ENCODE data around the gene RNF113A. TPM values are rescaled to one million over a fixed set of nuclear protein-coding genes. Genes with fewer than 3 reads are reported as not detected.
A peak's percentile ranks its signal among the peaks of the same experiment; 100 is the strongest.

RNF113A gene
- polyA plus RNA-seq, 2 donors = 13.4 to 13.9 TPM

DNA sequence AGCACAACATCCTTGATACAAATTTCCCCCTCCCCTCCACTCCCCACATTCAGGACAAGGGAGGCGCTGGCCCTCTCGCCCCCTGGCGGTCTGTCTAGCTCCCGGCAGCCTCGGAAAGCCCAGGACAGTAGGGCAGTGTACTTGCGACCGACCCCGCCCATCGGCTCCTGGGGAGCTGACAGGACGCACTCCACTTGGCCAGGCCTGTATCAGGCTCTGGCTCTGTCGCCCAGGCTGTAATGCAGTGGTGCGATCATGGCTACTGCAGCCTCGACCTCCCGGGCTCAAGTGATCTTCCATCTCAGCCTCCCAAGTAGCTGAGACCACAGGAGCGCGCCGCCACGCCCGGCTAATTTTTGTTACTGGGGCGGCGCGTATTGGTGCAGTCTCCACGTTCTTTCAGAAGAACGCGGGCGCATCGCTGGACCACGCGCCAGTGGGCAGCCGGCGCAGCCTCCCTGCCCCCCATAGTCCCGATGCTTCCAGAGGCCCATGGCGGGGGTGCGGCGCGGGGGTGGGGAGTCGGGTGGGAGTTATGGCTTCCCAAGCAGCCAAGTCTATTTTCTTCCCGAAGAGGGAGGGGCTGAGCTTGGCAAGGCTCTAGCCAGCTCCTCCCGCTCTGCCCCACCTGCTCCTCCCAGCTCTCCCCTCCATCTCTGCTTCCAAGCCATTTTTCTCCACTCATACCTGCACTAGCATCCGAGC lies 16.3 kb upstream of the RNF113A start:
- Histone ChIP-seq H3K27ac (ENCODE audit: low read depth in 2 of 2, low read length in 1 of 2) (no peak overlapping the region), H3K4me1 (ENCODE audit: control insufficient read depth in 2 of 2, insufficient read depth in 2 of 2, low read length in 1 of 2) (no peaks in the 10 kb centered on the region), H3K36me3 (ENCODE audit: control insufficient read depth in 2 of 2, insufficient read depth in 2 of 2, low read length in 1 of 2) (no peaks in the 10 kb centered on the region), H3K27me3 (ENCODE audit: control insufficient read depth in 1 of 2, insufficient read depth in 2 of 2, low read length in 2 of 2) (no peaks in the 10 kb centered on the region), H3K9me3 (ENCODE audit: control insufficient read depth in 2 of 2, insufficient read depth in 1 of 2, low read depth in 1 of 2, low read length in 1 of 2) (no peaks in the 10 kb centered on the region), H3K4me3 (ENCODE audit: low read depth in 1 of 2, low read length in 2 of 2) (peak overlapping the region; percentile 27 to 32)
- 9 to 44% methylated on average over 40 of the region's 40 CpGs for WGBS, 2 donors

DNA sequence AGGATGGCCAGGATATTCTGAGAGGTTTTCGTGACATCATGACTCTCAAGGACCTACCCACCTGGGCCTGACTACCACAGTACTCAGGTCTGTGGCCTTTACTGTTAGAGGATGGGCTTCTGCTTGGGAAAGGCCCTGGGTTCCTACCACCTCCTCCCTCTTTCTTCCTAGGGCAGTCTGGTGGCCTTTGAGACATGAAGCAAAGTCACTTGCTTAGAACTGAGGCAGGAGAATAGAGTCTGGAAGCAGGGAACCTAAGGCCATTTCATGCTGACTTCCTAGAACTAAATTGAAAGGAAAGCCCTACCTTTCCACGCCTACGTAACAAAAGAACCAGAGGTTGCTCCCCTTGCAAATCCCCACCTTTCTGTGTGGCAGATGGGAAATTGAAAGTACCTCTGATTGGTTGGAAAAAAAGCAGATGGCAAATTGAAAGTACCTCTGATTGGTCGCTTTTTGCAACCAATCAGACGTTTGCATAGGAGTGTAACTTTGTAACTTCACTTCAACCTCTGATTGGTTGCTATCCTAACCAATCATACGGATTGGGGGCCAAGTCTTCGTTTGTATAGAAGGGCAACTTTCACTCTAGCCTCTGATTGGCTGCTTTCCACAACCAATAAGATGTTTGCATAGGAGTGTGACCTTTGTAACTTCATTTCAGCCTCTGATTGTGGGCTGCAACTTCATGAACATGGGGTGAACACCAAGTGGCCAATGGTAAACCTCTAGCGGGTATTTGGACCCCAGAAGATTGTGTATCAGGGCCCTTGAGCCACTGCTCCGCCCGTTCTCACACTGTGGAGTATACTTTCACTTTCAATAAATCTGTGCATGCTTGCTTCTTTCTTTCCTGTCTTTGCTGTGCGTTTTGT lies 14.3 kb upstream of the RNF113A start:
- Histone ChIP-seq H3K27me3 (ENCODE audit: control insufficient read depth in 1 of 2, insufficient read depth in 2 of 2, low read length in 2 of 2) (no peaks in the 10 kb centered on the region), H3K9me3 (ENCODE audit: control insufficient read depth in 2 of 2, insufficient read depth in 1 of 2, low read depth in 1 of 2, low read length in 1 of 2) (no peaks in the 10 kb centered on the region), H3K27ac (ENCODE audit: low read depth in 2 of 2, low read length in 1 of 2) (no peak overlapping the region), H3K4me1 (ENCODE audit: control insufficient read depth in 2 of 2, insufficient read depth in 2 of 2, low read length in 1 of 2) (no peaks in the 10 kb centered on the region), H3K4me3 (ENCODE audit: low read depth in 1 of 2, low read length in 2 of 2) (no peak overlapping the region), H3K36me3 (ENCODE audit: control insufficient read depth in 2 of 2, insufficient read depth in 2 of 2, low read length in 1 of 2) (no peaks in the 10 kb centered on the region)
- WGBS, 2 donors = 68 to 77% methylated on average over 11 of the region's 11 CpGs

DNA sequence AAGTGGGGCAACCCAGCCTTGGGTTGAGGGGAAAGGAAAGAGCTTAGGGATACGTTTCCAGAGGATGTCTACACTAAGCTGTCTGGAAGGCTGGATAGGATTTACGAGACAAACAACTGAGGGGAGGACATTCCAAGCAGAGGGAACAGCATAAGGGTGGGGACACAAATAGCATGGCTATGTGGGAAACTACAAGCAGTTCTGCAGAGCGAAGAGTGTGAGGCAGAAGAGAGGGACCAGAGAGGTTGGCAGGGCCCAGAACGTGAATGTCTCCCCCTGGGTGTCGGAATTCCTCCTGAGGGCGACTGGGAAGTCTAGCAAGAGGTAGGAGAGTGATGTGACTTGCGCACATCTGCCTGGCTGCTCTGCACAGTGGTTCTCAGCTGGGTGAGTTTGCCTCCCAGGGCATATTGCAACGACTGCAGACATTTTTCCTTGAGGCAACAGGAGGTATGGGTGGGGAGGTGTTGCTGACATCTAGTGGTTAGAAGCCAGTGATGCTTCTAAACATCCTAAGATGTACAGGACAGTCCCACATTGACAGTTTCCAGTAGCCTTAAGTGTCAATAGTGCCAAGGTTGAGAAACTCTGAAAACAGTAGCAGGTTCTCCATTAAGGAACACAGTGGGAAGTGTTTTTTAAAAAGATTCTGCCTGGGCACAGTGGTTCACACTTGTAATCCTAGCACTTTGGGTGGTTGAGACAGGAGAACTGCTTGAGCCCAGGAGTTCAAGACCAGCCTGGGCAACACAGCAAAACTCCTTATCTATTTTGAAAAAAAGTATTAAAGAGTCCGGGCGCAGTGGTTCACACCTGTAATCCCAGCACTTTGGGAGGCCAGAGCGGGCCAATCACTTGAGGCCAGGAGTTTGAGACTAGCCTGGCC lies 9.3 kb upstream of the RNF113A start:
- no peaks in the 10 kb centered on the region for H3K36me3 ChIP-seq (ENCODE audit: control insufficient read depth in 2 of 2, insufficient read depth in 2 of 2, low read length in 1 of 2)
- no peak overlapping the region for H3K27ac ChIP-seq (ENCODE audit: low read depth in 2 of 2, low read length in 1 of 2)
- H3K4me3 ChIP-seq (ENCODE audit: low read depth in 1 of 2, low read length in 2 of 2) = no peak overlapping the region
- WGBS, 2 donors = 63 to 66% methylated on average over 11 of the region's 11 CpGs
- H3K9me3 ChIP-seq (ENCODE audit: control insufficient read depth in 2 of 2, insufficient read depth in 1 of 2, low read depth in 1 of 2, low read length in 1 of 2) = no peaks in the 10 kb centered on the region
- H3K4me1 ChIP-seq (ENCODE audit: control insufficient read depth in 2 of 2, insufficient read depth in 2 of 2, low read length in 1 of 2) = no peaks in the 10 kb centered on the region
- H3K27me3 ChIP-seq (ENCODE audit: control insufficient read depth in 1 of 2, insufficient read depth in 2 of 2, low read length in 2 of 2) = no peaks in the 10 kb centered on the region

DNA sequence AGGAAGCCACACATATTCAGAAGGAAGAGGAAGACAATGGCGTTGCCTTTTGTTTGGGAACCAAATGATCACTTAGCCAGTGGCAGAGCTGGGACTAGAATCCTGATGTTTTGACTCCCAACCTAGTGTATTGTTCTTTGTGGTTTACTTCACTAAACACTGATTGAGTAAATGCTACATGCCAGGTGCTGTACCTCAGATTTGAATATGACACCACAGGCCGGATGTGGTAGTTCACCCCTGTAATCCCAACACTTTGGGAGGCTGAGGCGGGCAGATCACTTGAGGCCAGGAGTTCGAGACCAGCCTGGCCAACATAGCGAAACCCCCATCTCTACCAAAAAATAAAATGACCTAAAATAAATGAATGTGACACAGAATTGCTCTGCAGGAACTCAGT lies 8.5 kb upstream of the RNF113A start:
- Histone ChIP-seq H3K9me3 (ENCODE audit: control insufficient read depth in 2 of 2, insufficient read depth in 1 of 2, low read depth in 1 of 2, low read length in 1 of 2) (no peaks in the 10 kb centered on the region), H3K4me1 (ENCODE audit: control insufficient read depth in 2 of 2, insufficient read depth in 2 of 2, low read length in 1 of 2) (no peaks in the 10 kb centered on the region), H3K27me3 (ENCODE audit: control insufficient read depth in 1 of 2, insufficient read depth in 2 of 2, low read length in 2 of 2) (no peaks in the 10 kb centered on the region), H3K4me3 (ENCODE audit: low read depth in 1 of 2, low read length in 2 of 2) (no peak overlapping the region), H3K27ac (ENCODE audit: low read depth in 2 of 2, low read length in 1 of 2) (no peak overlapping the region), H3K36me3 (ENCODE audit: control insufficient read depth in 2 of 2, insufficient read depth in 2 of 2, low read length in 1 of 2) (no peaks in the 10 kb centered on the region)
- 72% methylated on average over 5 of the region's 5 CpGs for WGBS, 2 donors

DNA sequence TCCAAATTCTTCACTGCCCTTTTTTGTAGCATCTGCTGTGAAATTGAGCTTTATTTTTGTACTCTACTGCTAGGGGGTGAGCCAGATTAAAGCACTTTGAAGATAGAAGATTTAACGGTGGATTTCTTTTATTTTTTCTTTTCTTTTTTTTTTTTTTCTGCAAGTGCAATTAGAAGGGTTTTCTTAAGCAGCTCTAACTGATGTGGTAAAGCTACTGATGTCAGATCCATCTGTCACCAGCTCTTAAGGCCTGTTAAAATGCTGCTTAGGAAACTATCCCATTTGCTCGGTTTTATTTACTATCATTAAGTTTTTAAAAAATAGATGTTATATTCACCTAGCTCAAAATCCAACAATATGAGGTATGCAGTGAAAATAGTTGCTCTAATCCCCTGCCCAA lies 7.2 kb upstream of the RNF113A start:
- Histone ChIP-seq H3K27me3 (ENCODE audit: control insufficient read depth in 1 of 2, insufficient read depth in 2 of 2, low read length in 2 of 2) (no peaks in the 10 kb centered on the region), H3K27ac (ENCODE audit: low read depth in 2 of 2, low read length in 1 of 2) (no peak overlapping the region), H3K4me1 (ENCODE audit: control insufficient read depth in 2 of 2, insufficient read depth in 2 of 2, low read length in 1 of 2) (no peaks in the 10 kb centered on the region), H3K9me3 (ENCODE audit: control insufficient read depth in 2 of 2, insufficient read depth in 1 of 2, low read depth in 1 of 2, low read length in 1 of 2) (no peaks in the 10 kb centered on the region), H3K4me3 (ENCODE audit: low read depth in 1 of 2, low read length in 2 of 2) (no peak overlapping the region), H3K36me3 (ENCODE audit: control insufficient read depth in 2 of 2, insufficient read depth in 2 of 2, low read length in 1 of 2) (no peaks in the 10 kb centered on the region)
- 57 to 70% methylated on average over 2 of the region's 2 CpGs for WGBS, 2 donors

DNA sequence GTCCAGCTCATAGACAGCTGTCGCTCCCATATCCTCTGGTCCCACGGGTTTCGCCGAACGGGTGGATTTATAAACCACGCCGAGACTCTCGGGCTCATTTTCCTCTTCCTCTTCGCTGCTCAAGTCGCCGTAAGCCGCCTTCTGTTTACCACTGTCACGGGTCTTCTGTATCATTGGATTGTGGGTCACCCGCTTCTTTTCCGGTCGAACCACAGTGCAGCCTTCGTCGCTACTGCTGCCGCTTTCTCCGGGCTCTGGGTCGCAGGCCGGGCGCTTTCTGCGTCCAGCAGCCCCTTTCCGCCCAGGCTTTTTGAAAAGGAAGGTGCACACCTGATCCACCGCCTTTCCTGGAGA lies 311 bp downstream of the RNF113A start:
- WGBS, 2 donors = 0 to 34% methylated on average over 26 of the region's 26 CpGs
- no peaks in the 10 kb centered on the region for H3K9me3 ChIP-seq (ENCODE audit: control insufficient read depth in 2 of 2, insufficient read depth in 1 of 2, low read depth in 1 of 2, low read length in 1 of 2)
- H3K4me3 ChIP-seq (ENCODE audit: low read depth in 1 of 2, low read length in 2 of 2) = peak overlapping the region; percentile 76 to 79
- no peaks in the 10 kb centered on the region for H3K4me1 ChIP-seq (ENCODE audit: control insufficient read depth in 2 of 2, insufficient read depth in 2 of 2, low read length in 1 of 2)
- H3K36me3 ChIP-seq (ENCODE audit: control insufficient read depth in 2 of 2, insufficient read depth in 2 of 2, low read length in 1 of 2) = no peaks in the 10 kb centered on the region
- peak overlapping the region; percentile 93 to 97 for H3K27ac ChIP-seq (ENCODE audit: low read depth in 2 of 2, low read length in 1 of 2)
- H3K27me3 ChIP-seq (ENCODE audit: control insufficient read depth in 1 of 2, insufficient read depth in 2 of 2, low read length in 2 of 2) = no peaks in the 10 kb centered on the region

- no peaks in the 10 kb centered on the region for H3K36me3 ChIP-seq (ENCODE audit: control insufficient read depth in 2 of 2, insufficient read depth in 2 of 2, low read length in 1 of 2)
- no peaks in the 10 kb centered on the region for H3K27me3 ChIP-seq (ENCODE audit: control insufficient read depth in 1 of 2, insufficient read depth in 2 of 2, low read length in 2 of 2)
- 1 to 33% methylated on average over 25 of the region's 25 CpGs for WGBS, 2 donors
- H3K27ac ChIP-seq (ENCODE audit: low read depth in 2 of 2, low read length in 1 of 2) = peak overlapping the region; percentile 93 to 97
- no peaks in the 10 kb centered on the region for H3K4me1 ChIP-seq (ENCODE audit: control insufficient read depth in 2 of 2, insufficient read depth in 2 of 2, low read length in 1 of 2)
- peak overlapping the region; percentile 76 to 79 for H3K4me3 ChIP-seq (ENCODE audit: low read depth in 1 of 2, low read length in 2 of 2)
- H3K9me3 ChIP-seq (ENCODE audit: control insufficient read depth in 2 of 2, insufficient read depth in 1 of 2, low read depth in 1 of 2, low read length in 1 of 2) = no peaks in the 10 kb centered on the region
Measured at GRCh38 chrX:119870626-119871131, 854 bp downstream of the RNF113A start.

DNA sequence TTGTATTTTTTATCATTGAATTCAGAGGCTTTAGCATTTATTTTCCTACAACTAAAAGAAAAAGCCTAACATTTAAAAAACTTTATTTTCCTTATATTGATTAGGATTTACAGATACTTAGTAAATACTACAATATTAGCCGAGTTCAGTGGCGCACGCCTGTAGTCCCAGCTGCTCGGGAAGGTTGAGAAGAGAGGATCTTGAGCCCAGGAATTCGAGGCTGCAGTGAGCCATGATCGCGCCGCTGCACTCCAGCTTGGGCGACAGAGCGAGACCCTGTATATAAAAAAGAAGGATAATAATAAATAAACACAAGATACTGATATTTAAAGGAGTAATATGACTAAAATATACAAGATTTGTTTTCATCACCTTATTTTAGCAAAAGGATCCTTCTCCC lies 18.1 kb downstream of the RNF113A start:
- Histone ChIP-seq H3K27me3 (ENCODE audit: control insufficient read depth in 1 of 2, insufficient read depth in 2 of 2, low read length in 2 of 2) (no peaks in the 10 kb centered on the region), H3K27ac (ENCODE audit: low read depth in 2 of 2, low read length in 1 of 2) (peak overlapping the region; percentile 16 to 54), H3K4me3 (ENCODE audit: low read depth in 1 of 2, low read length in 2 of 2) (peak overlapping the region in 1 of 2 donors; percentile 34), H3K9me3 (ENCODE audit: control insufficient read depth in 2 of 2, insufficient read depth in 1 of 2, low read depth in 1 of 2, low read length in 1 of 2) (no peaks in the 10 kb centered on the region), H3K36me3 (ENCODE audit: control insufficient read depth in 2 of 2, insufficient read depth in 2 of 2, low read length in 1 of 2) (no peaks in the 10 kb centered on the region), H3K4me1 (ENCODE audit: control insufficient read depth in 2 of 2, insufficient read depth in 2 of 2, low read length in 1 of 2) (no peaks in the 10 kb centered on the region)
- WGBS, 2 donors = 33 to 62% methylated on average over 10 of the region's 10 CpGs

Data from esophagus (tissue), 2 donors.